ENCODE data around the gene PRR7.

Gene PRR7

DNA sequence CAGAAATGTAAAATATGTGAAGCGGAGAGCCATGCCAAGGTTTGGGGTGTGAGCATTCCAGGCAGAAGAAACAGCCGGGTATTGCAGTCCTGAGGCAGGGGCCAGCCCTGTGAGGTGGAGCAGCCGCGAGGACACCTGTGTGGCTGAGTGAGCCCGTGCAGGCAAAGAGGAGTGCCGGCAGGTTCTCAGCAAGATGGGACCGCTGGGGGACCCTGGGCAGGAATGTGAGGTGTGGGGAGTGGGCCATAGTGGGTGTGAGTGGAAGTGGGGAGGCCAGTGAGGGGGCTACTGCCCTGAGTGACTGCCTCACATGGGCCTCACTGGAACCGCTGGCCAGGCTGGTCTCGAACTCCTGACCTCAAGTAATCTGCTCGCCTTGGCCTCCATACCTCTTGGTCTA is 8.1 kb upstream of the PRR7 start:
- DNase-seq: no peak

DNA sequence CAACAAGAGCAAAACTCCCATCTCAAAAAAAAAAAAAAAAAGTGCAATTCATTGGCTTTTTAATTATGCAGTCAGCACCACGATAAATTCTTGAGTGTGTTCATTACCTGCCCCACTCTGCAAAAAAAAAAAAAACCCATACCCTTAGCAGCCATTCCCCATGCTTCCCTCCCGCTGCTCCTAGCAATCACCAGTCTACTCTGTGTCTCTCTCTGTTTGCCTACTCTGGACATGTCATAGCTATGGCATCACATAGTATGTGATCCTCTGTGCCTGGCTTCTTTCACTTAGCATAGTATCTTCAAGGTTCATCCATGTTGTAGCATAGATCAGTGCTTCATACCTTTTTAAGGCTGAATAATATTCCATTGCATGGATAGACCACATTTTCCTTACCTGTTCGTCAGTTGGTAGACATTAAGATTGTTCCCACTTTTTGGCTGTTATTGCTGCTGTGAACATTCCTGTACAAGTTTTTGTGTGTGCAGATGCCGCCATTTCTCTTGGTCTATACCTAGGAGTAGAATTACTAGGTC is 7.0 kb upstream of the PRR7 start:
- DNase-seq: no peak

DNA sequence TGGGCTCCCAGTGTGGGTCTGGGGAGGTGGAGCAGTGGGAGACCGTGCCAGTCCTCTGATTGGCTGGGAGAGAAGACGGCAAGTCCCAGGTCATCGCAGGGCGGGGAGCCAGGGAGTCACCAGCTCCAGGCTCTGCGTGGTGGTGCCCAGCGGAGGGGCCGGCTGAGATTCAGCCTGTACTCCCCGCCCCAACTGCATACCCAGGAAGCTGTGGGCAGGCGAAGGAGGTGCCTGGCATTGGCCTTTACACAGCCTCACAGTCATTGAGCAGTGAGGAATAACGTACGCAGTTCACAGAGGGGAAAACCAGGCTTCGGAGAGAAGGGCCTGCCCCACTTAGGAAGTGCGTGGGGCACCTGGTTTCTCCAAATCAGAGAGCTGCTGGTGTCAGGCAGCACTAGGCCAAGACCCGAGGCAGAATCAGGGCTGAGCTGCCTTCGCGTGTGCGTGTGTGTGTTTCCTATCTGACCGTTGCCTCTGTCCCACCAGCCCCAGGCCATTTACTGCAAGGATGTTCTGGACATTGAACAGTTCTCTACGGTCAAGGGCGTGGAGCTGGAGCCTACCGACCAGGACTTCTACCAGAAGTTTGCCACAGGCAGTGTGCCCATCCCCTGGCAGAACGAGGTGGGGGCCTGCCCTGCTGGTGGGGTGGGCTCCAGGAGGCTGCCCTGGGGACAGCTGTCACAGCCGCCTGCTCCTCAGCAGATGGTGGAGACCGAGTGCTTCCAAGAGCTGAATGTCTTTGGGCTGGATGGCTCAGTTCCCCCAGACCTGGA is 6.2 kb upstream of the PRR7 start:
- DNase-seq: no peak

DNA sequence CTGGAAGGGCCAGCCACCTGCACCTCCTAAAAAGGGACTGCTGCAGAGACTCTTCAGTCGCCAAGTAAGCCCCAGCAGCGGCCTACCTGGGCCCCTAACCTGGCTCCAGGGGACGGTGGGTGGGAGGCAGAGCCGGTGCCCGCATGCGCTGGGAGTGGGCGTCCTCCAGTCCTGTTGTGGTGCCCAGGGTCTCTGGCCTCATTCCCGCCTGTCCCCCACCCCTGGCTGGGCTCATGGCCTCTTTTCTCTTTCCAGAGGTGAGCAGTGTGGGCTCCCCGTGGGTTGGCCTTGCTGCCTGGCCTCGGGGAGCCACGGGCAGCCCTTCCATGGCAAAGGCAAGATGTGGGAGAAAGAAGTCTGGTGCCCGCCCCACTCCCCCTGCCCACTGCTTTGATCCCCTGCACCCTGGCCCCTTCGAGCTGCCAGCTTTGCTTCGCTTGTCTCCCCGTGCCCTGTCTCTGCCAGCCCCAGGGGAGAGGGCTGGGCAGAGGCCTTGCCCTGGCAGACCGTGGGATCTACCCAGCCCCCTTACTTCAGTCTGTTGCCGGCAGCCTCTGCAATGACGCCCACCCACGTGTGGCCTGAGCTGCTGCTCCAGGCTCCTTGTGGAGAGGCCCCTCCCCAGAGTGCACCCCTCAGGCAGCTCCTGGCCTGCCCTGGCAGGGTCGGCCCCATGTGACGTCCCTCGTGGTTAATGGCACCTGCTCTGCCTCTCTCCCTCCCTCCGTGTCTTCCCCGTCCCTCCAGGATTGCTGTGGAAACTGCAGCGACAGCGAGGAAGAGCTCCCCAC is 5.4 kb upstream of the PRR7 start:
- DNase-seq: no peak

DNA sequence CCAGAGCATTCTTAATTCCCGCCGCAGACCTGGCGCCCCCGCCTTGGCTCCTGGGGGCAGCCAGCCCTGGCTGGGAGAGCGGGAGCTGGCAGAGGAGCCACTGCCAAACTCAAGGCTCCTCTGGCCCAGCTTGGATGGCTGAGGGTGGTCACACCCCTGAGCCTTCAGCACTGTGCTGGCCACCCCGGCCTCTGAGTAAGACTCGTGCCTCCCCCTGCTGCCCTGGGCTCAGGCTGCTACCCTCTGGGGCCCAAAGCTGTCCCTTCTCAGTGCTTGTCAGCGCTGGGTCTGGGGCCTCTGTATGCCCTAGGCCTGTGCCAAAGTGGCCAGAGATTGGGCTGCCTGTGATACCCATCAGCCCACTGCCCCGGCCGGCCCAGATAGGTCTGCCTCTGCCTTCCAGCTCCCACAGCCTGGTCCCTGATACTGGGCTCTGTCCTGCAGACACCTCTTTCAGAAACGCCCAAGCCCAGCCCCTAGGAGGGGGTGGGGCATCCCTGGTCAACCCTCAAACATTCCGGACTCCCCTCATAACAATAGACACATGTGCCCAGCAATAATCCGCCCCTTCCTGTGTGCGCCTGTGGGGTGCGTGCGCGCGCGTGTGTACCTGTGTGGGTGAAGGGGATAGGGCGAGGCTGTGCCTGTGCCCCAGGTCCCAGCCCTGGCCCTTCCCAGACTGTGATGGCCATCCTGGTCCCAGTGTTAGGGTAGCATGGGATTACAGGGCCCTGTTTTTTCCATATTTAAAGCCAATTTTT is 4.4 kb upstream of the PRR7 start:
- no peak for DNase-seq

DNA sequence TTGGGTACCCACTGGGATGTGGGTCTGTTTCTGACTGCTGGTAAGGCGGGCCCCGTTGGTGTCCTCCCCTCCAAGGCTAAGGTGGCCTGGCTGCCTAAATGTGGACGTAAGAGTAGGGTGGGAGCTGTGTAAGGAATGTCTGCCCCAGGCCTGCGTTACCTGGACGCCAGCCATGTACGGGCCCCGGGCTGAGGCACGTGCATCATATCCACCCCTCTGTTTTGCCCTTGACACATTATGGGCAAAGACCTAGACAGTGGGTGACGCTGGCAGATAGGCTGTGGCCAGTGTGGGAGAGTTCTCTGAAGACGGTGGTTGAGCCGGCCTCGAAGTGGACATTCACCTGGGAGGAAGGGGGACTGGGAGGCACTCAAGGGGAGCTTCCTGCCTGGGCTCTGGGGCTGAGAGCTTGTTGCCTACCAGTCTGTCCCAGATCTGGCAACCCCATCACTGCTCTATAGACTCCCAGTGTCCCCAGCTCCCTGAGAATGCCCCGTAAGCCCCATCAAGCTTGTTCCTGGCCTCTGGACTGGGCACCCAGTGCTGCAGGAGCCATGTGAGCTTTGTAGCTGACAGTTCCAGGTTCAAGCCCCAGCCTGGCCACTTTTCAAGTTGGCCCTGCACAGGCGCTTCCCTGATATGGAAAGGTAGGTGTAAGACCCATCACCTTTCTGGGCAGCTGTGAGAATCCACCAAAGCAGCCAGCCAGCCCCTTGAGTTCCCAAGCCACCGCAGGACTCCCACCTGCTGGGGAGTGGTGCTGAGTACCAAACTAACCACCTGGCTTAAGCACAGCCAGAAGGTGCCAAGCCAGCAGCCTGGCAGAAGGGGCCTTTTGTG is 3.2 kb upstream of the PRR7 start:
- DNase-seq: no peak

DNA sequence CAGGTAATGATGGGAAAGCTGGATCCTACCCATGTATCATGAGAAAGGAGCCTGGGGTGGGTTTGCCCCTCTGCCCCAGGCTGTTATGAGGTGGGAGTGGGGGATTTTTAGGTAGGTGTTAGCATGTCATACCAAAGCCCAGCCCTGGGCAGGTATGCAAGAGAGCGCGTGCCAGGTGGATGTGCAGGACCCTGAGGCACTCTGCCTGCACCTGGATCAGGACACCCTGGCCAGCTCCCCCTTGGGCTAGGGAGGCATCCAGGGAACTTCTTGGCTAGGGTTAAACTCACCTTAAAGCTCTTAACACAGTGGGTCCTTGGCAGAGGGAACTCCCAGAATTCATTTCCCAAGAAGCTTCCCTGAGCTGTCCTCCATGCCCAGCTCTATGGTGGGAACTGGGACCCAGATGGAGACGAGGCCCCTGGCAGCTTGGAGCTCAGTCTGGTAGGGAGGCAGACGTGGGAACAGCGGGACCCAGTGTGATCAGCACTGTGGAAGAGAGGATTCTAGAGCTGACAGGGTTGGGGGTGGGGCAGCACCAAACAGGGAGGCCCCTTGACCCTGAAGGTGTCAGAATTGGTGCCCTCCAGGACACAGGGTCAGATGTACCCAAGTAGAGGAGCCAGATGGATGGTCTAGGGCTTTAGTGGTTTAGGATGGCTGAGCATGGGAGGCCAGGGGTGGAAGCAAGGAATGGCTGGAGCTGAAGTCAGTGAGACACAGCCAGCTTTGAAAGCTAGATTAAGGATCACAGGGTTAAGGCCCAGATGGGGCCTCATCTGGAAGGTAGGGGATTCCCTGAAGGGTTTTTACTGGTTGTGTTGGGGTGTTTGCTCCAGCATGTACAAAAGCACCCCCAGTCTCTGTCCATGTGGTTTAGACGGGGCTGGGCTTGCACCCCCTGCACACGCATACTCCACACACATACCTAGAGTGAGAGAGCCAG is 2.2 kb upstream of the PRR7 start:
- DNase-seq: no peak

DNA sequence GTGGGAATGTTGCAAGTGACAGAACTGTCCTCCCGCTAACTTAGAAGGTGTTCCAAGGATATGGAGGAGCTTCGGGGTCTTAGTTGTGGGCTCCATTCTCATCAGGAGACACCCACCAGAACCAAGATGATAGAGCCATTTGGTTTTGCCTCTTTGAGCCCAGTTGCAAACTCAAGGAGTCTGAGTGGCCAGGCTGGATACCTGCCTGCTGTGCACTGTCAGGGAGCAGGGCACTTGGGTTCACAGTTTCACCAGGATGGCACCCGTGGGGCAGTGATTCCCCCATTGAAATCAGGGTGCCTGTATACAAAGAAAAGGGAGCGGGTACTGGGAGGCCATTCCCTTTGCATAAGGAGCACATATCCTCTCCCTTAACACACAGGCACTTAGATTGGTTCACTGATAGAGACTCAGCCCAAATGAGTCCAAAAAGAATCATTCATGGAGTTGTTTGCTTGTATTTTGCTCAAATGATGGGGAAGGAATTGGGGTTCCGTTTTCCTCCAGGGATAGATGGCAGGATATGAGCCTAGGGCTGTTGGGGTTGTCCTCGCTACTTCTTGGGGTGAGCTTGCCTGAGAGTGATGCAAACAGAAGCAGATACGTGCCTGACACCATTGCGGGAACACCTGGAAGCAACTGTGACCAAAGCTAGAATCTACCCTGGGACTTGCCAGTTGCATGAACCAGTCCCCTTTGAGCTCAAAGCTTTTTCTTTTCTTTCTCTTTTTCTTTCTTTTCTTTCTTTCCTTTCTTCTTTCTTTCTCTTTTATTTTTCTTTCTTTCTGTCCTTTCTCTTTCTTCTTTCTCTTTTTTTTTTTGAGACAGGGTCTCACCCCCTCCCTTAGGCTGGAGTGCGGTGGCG is 1.3 kb upstream of the PRR7 start:
- DNase-seq: no peak

DNA sequence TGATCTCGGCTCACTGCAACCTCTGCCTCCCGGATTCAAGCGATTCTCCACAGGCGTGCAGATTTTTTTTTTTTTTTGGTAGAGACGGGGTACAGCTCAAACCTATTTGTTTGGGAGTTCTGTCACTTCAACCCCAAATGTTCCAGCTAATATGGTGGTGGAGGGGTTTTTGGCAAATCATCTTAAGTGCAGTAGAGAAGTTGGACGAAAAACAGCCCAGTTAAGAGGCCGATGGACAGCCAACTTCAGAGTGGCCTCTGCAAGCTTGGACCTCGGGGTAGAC is 756 bp upstream of the PRR7 start:
- DNase-seq: no peak

DNA sequence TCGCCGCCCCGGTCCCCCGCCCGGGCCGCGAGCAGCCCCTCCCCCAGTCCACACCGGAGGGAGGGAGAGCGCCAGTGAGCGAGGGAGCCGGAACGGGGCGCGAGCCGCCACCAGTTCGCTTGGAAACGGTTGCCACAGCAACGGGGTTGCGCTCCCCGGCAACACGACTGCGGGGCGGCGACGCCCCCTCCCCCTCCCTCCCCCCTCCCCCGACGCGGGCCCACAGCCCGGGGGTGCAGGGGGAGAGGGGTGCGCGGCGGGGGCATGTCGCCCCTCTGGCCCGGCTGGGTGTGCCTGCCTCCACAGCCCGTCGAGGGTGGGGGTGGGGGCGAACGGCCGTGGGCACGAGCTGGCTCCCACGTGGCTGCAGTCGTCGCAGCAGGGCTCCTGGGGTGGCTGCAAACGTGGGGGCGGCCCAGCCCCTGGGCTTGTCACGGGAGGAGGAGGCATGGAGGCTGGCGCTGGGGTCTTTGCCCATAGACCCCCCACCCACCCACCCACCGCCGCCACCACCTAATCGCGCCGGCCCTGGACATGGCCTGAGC is 524 bp downstream of the PRR7 start:
- no peak for DNase-seq

DNA sequence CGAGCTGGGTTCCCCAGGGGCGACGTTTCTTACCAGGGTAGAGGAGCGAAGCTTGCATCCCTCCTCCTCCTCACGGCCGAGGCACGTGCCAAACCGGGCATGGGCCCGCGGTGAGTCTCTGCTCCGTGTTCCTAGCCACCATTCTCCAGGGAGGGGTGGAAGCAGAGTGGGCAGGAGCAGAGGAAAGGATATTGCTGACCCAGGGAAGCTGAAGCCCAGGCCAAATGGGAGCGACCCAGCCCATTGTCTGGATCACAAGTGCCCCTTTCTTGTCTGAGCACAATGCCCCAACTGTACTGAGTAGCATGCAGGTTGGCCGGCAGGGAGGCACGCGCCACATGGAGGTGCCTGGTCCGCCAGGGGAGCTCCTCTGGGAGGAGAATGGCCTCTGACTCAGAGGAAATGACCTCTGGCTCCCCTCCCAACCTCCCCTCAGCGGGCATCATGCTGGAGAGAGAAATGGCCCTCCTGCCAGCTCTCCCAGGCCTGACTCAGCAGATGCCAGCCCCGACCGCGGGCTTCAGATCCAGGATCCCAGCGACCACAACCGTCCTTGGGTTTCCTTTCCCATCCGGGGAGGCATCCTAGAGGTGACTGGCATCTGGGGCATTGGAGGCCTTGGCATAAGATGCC is 1.1 kb downstream of the PRR7 start:
- peak; percentile 87 for DNase-seq

DNA sequence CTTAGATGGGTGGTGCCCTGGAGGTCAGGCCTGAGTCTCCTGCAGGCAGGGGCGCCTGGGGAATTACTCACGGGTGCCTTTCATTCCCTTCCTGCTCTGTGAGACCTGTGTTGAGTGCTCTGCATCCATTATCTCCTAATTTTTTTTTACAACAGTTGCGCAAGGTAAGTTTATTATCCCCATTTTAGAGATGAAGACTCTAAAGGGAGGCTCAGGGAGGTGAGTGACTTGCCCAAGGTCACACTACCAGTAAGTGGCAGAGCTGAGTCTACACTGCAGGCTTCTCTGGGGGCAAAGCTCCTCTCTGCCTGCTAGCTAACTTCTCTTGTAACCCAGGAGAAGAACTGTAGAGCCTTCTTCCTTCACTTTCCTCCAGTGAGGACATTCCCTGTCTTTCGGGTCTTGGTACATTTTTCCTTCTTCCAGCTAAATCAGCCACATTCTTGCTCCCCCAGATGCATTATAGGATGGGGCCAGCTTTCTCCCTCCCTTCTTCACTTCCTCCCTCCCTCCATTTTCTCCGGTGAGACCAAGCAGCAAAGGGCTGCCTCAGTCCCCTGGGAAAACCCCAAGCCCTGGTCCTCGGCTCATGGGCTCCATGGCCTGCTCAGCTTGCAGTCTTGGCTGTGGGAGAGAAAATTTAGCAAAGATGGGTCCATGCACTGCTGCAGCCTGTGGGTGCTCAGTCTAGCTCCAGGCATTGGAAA is 1.8 kb downstream of the PRR7 start:
- DNase-seq: no peak

DNA sequence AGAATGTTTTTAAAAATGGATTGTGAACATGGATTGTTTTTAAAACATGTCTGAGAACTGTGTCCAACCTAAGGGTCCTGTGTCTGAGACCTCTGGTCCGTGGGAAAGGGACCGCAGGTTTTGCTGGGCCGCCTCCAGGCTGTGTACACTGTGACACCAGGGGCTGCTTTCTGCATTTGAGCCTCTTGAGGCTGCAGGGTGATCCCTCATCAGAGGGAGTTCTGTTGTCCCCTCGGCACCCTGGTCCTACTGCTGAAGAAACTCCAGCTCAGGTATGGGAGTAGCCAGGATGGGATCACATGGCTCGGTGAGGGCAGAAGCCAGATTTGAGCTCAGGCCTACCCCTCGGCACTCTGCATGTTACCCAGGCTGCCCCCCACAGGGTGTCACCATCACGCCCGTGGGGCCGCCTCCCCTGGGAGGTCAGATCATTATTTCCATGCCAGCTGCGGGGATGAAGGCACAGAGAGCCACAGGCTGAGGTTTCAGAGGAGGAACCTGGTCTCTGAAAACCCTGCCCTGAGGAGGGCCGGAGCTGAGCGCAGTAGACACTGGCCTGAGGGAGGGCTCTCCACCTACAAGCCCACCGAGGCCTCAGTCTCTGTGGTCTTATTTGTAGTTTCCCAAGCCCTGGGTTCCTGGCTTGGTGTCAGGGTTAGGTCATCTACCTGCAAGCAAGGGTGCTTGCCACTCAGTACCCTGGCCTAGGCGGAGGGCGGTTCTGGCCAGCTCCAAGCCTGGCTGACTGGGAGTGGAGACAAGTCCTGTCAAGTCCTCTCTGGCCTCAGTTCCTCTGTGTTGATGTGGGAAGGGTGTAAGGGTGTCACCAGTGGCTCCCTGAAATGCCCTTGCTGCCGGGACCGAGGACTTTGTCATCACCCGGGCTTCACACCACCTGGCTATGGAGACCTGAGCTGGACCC is 2.8 kb downstream of the PRR7 start:
- DNase-seq: no peak

DNA sequence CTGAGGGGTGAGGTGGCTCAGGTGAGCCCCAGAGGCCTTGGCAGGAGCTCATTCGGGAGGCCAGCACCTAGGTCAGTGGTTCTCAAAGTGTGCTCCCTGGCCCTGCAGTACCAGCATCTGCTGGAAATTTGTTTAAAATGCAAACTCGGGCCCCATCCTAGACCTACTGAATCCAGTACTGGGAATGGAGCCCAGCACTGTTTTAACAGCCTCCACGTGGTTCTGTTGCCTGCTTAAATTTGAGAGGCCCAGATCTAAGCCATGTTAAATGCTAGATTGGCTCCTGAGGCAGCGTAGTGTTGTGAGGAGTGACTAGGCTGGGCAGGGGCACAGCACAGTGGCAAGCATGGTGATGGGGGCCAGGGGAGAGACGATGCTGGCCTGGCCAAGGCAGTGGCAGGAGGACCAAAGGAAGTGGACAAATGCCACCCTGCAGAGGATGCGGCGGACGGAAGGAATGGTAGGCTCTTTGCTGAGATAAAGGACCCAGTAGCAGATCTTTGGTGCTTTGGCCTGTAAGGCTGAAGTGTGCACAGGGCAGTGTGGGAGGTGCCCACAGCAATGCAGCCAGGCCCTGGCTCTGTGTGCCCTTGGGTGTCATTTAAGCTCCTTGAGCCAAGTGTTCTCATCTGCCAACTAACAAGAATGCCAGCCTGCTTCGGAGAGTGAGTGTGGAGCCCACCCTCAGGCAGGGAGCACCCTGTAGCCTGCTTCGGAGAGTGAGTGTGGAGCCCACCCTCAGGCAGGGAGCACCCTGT is 4.2 kb downstream of the PRR7 start:
- DNase-seq: no peak

DNA sequence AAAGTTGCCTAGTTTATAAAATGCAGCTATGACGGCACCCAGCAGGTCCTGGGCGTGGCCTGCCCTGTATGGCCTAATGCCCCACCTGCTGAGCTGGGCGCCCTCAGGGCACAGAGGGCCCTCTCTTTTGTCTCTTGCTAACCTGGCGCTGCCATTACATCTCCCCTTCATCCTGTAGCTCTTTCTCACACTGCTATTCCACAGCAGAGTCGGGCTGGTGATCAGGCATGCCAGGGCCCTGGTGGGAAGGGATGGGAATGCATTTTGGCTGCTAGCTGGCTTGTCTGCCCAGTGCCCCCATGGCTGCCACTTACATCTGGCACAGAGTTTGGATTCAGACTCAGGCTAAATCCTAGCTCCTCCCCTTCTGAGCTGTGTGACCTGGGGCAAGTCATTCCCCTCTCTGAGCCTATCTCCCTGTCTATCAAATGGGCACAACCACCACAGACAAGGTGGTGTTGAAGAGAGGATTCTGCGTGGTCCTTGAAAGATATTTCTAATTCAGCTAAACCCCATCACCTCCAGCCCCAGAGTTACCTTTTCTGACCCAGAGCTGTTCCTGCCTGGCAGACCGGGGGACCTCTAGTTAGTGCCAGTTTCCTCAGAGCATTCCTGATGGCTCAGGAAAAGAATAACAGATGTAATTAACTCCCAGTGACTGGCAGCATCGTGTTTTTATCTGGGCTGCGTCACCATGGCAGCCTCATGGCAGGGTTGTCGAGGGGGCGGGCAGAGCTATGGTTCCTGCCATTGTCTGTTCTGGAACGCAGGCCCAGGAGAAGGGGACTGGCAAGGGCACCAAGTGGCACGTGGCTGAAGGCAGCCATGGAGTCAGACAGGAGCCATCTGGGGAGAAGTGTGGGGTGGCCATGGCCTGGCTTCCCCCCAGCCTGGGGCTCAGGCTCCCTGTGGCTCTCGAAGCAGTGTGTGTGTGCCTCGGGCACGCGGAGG is 6.3 kb downstream of the PRR7 start:
- DNase-seq: no peak

DNA sequence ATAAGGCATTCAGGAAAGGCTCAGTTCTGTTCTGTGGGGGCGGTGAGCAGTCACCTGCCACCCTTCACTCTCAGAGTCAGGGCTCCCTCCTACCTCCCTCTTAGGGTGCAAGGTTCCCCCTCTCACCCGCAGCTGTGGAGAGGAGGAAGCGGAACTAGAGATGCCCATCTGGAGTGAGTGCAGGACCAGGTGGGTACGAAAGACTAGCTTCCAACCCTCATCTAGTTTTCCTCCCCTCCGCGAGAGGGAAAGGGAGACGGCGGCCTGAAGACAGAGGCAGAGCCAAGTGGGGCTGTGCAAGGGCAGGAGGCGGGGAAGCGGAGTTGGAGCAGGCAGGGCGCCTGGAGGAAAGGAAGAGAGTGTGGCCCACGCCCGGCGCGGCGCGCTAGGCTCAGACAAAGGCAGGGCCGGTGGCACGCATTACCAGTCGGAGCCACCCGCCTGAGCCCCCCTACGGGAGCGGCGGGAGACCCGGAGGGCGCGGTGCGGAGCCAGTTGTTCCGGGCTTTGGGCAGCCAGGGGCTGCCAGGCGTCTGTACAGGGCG is 7.3 kb downstream of the PRR7 start:
- DNase-seq: no peak

All from kidney glomerular epithelial cell (primary cell).